NCI-H2196 (cell line): Measurements from ENCODE around the gene CACNA1A.

Experiments used
- DNase-seq: peaks from one replicate; lab custom pipeline; 2025; ENCODE audit not compliant: unreplicated experiment; lab: John Stamatoyannopoulos, UW

CACNA1A gene

GRCh38 chr19:13493516-13494310, 12.6 kb downstream of the CACNA1A start:
- no peak for DNase-seq

GRCh38 chr19:13492128-13492527, 14.2 kb downstream of the CACNA1A start:
- DNase-seq, result no peak

- no peak for DNase-seq
Measured at GRCh38 chr19:13487985-13488384, 18.3 kb downstream of the CACNA1A start.

- no peak for DNase-seq
Measured at GRCh38 chr19:13484166-13484565, 22.1 kb downstream of the CACNA1A start.

GRCh38 chr19:13483215-13483614, 23.1 kb downstream of the CACNA1A start:
- DNase-seq, result no peak

GRCh38 chr19:13478576-13478975, 27.7 kb downstream of the CACNA1A start:
- DNase-seq, result no peak

GRCh38 chr19:13476071-13476470, 30.2 kb downstream of the CACNA1A start:
- DNase-seq, result no peak

GRCh38 chr19:13475044-13475443, 31.2 kb downstream of the CACNA1A start:
- DNase-seq, result no peak

- DNase-seq, result no peak
Measured at GRCh38 chr19:13466697-13467096, 39.6 kb downstream of the CACNA1A start.

GRCh38 chr19:13463296-13463695, 43.0 kb downstream of the CACNA1A start:
- no peak for DNase-seq

GRCh38 chr19:13461536-13461935, 44.7 kb downstream of the CACNA1A start:
- no peak for DNase-seq

GRCh38 chr19:13460045-13460444, 46.2 kb downstream of the CACNA1A start:
- no peak for DNase-seq

GRCh38 chr19:13459351-13459750, 46.9 kb downstream of the CACNA1A start:
- DNase-seq, result peak; percentile 12

- no peak for DNase-seq
Measured at GRCh38 chr19:13451434-13451995, 54.8 kb downstream of the CACNA1A start.

- DNase-seq, result no peak
Measured at GRCh38 chr19:13447978-13448377, 58.3 kb downstream of the CACNA1A start.

- no peak for DNase-seq
Measured at GRCh38 chr19:13441810-13442512, 64.3 kb downstream of the CACNA1A start.

GRCh38 chr19:13437919-13438618, 68.2 kb downstream of the CACNA1A start:
- no peak for DNase-seq

GRCh38 chr19:13436352-13436751, 69.9 kb downstream of the CACNA1A start:
- no peak for DNase-seq

- DNase-seq, result peak; percentile 36
Measured at GRCh38 chr19:13430790-13431582, 75.3 kb downstream of the CACNA1A start.

GRCh38 chr19:13429563-13429962, 76.7 kb downstream of the CACNA1A start:
- DNase-seq, result no peak

GRCh38 chr19:13428352-13428751, 77.9 kb downstream of the CACNA1A start:
- peak; percentile 35 for DNase-seq
